ENCODE data around the gene LGSN.
A peak's percentile ranks its signal among the peaks of the same experiment; 100 is the strongest.
"Not testable (repeated sequence)": the region's sequence is repeated elsewhere in the genome, so short reads cannot be mapped to it uniquely, and the experiment has no call there.

The LGSN gene

GRCh38 chr6:63249875-63250482 lies 69.8 kb downstream of the LGSN start:
- TF ChIP-seq CTCF (IDR thresholded peaks at IDR 0.05; ENCODE audit: insufficient read depth, low read depth, low read length, missing control alignments) = no peak
- no peak for DNase-seq (ENCODE audit: low read depth)
- H3K4me3 ChIP-seq (ENCODE audit: low read depth, low read length) = no peak overlapping the region

- no peak for TF ChIP-seq CTCF (IDR thresholded peaks at IDR 0.05; ENCODE audit: insufficient read depth, low read depth, low read length, missing control alignments)
- no peak for DNase-seq (ENCODE audit: low read depth)
- no peak overlapping the region for H3K4me3 ChIP-seq (ENCODE audit: low read depth, low read length)
These were observed 73.2 kb downstream of the LGSN start for GRCh38 chr6:63246581-63246980.

GRCh38 chr6:63245909-63246308 lies 73.9 kb downstream of the LGSN start:
- DNase-seq (ENCODE audit: low read depth) = no peak
- H3K4me3 ChIP-seq (ENCODE audit: low read depth, low read length) = no peak overlapping the region
- TF ChIP-seq CTCF (IDR thresholded peaks at IDR 0.05; ENCODE audit: insufficient read depth, low read depth, low read length, missing control alignments) = peak; percentile 34

GRCh38 chr6:63245420-63245819 lies 74.4 kb downstream of the LGSN start:
- no peak for TF ChIP-seq CTCF (IDR thresholded peaks at IDR 0.05; ENCODE audit: insufficient read depth, low read depth, low read length, missing control alignments)
- no peak overlapping the region for H3K4me3 ChIP-seq (ENCODE audit: low read depth, low read length)
- DNase-seq (ENCODE audit: low read depth) = no peak

GRCh38 chr6:63236398-63236817 lies 83.4 kb downstream of the LGSN start:
- no peak for TF ChIP-seq CTCF (IDR thresholded peaks at IDR 0.05; ENCODE audit: insufficient read depth, low read depth, low read length, missing control alignments)
- H3K4me3 ChIP-seq (ENCODE audit: low read depth, low read length) = no peak overlapping the region
- peak; percentile 1 for DNase-seq (ENCODE audit: low read depth)

GRCh38 chr6:63230511-63230910 lies 89.3 kb downstream of the LGSN start:
- not testable (repeated sequence) for H3K4me3 ChIP-seq (ENCODE audit: low read depth, low read length); DNase-seq (ENCODE audit: low read depth)

GRCh38 chr6:63230027-63230426 lies 89.8 kb downstream of the LGSN start:
- H3K4me3 ChIP-seq (ENCODE audit: low read depth, low read length); DNase-seq (ENCODE audit: low read depth): not testable (repeated sequence)

GRCh38 chr6:63227928-63228894 lies 91.6 kb downstream of the LGSN start:
- not testable (repeated sequence) for DNase-seq (ENCODE audit: low read depth); H3K4me3 ChIP-seq (ENCODE audit: low read depth, low read length)

- not testable (repeated sequence) for H3K4me3 ChIP-seq (ENCODE audit: low read depth, low read length); DNase-seq (ENCODE audit: low read depth)
These were observed 93.8 kb downstream of the LGSN start for GRCh38 chr6:63225987-63226386.
